Omental fat pad (tissue), 4 donors: ENCODE data around the gene CRIM1. TPM values are rescaled to one million over a fixed set of nuclear protein-coding genes. Genes with fewer than 3 reads are reported as not detected.
A peak's percentile ranks its signal among the peaks of the same experiment; 100 is the strongest.

Experiments used
- ATAC-seq: fragments of 150-250 bp; one replicate; pipeline ENCODE4 v1.9.1; 2016; ENCODE audit warnings: mild to moderate bottlenecking, moderate library complexity; ENCODE audit not compliant: low FRiP score
- DNase-seq: peaks from one replicate; pipeline ENCODE4 v3.0.0-alpha.2; 2019; ENCODE audit warnings: low spot score
- total RNA-seq, 4 donors: library from RNA; depleted of rRNA; stranded (reverse); fragments of >200 nt; gene quantifications; one replicate each; pipeline ENCODE4 v1.1.0, GENCODE V29; 2016
- TF ChIP-seq, protein P1 (sequence below), 3 donors: fragments of 450-650 bp; IDR thresholded peaks; one replicate each; pipeline ENCODE4 v1.5.1; 2016 to 2017; ENCODE audit warnings: antibody characterized with exemption in 3 of 3, mild to moderate bottlenecking in 3 of 3, moderate library complexity in 2 of 3

The CRIM1 gene
- total RNA-seq, 4 donors from 2014 or later = 229 to 252 (median 233) TPM

DNA sequence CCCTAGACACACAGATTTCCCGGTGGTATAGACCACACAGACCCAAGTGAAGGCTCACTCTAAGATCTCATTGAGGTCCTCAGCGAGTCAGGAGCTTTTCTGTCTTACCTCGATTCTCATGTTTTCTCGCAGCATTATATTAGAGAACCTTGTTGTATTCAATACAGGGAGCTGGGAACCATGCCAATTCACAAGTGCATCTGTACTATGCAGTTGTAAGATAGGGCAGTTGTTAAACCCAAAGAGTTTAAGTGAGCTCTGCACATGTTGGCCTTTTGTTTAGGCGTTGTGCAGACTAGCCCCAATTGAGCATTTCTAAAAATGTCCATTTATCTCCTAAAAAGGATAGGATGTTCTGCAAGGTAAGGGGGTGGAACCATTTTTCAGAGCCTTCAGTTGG is 182.8 kb downstream of the CRIM1 start:
- TF ChIP-seq, protein P1, sequence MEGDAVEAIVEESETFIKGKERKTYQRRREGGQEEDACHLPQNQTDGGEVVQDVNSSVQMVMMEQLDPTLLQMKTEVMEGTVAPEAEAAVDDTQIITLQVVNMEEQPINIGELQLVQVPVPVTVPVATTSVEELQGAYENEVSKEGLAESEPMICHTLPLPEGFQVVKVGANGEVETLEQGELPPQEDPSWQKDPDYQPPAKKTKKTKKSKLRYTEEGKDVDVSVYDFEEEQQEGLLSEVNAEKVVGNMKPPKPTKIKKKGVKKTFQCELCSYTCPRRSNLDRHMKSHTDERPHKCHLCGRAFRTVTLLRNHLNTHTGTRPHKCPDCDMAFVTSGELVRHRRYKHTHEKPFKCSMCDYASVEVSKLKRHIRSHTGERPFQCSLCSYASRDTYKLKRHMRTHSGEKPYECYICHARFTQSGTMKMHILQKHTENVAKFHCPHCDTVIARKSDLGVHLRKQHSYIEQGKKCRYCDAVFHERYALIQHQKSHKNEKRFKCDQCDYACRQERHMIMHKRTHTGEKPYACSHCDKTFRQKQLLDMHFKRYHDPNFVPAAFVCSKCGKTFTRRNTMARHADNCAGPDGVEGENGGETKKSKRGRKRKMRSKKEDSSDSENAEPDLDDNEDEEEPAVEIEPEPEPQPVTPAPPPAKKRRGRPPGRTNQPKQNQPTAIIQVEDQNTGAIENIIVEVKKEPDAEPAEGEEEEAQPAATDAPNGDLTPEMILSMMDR (IDR thresholded peaks at IDR 0.05) = no peak
- ATAC-seq = no peak

DNA sequence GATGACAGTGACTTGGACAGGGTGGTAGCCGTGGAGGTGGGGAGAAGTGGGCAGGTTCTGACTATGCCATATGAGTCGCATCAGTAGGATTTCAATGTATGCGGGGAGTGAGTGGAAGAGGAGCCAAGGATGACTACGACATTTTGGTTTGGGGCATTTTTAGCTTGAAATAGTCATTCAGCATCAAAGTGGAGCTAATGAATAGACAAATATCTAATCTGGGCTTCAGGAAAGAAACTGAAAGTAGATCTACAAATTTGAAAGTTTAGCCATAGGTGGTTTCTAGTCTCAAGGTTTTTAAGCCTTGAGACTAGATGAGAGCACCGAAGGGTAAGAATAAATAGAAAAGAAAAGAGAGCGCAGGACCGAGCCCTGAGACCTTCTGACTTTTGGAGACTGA is 184.1 kb downstream of the CRIM1 start:
- ATAC-seq = peak; percentile 10
- TF ChIP-seq, protein P1 (IDR thresholded peaks at IDR 0.05) = no peak
- no peak for DNase-seq

More for the DNA sequence above, 182.8 kb downstream of the CRIM1 start:
- DNase-seq = no peak

DNA sequence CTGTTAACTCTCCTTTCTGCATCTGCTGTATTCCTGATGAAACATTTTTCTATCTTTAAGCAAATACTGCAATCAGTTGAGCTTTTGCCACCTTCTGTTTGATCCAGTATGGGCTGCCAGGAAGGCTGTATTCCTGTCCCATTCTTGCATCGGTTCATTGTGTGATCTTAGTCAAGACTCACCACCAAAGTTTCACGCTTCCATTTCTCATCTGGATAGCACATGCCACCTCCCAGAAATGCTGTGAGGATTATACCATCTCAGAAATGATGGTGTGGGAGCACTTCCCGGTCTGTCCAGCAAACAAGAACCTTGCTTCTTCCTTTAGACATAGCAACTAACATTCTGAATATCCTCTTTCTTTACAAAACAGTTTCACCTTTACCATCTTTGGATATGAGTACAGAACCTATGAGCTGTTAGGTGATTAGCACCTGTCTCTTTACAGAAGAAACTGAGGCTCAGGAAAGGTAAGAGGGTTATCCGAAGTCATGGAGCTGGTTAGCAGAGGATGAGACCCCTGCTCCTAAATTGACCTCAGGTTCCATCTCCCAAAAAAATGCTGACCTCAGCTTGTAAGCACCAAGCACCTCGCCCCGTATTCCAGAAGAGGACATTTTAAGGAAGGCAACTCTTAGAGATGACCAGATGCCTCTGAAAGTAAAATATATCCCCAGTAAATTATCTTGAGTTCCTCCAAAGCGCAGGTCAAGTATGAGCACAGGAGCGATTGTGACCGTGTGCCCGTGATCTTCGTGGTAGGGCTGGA is 185.6 kb downstream of the CRIM1 start:
- ATAC-seq (no peak), DNase-seq (no peak)
- TF ChIP-seq, protein P1 (IDR thresholded peaks at IDR 0.05) = no peak

DNA sequence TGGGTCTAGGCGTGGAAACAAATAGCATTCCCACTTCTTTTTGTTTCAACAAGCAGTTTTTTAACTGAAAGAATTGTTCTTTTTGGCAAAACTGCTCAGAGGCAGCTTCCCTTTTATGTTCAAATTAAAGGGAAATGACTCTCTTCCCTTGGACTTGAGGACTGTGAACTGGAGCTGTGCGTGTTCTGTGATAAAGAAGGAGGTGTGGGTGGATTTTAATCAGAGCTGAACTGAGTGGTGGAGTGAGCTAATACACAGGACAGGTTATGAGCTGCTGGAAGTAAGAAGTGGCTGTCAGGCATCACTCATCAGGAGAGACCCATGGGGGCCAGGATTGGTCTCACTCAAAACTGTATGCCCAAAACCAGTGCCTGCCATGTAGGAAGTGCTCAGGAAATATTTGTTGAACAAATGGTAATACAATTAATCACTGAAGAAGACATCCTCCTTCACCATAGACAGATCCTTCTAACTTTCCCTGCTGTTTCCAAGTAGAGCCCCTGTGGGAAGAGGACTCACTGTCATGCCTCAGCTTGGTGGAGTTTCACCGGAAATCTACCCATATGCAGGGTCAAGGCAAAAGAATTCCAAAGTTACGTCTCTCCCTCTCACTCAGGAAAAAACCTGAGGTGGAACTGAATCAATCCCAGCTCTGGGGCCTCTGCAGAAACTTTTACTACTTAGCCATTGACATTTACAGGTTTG is 186.5 kb downstream of the CRIM1 start:
- DNase-seq (no peak), ATAC-seq (no peak)
- TF ChIP-seq, protein P1 (IDR thresholded peaks at IDR 0.05) = no peak

DNA sequence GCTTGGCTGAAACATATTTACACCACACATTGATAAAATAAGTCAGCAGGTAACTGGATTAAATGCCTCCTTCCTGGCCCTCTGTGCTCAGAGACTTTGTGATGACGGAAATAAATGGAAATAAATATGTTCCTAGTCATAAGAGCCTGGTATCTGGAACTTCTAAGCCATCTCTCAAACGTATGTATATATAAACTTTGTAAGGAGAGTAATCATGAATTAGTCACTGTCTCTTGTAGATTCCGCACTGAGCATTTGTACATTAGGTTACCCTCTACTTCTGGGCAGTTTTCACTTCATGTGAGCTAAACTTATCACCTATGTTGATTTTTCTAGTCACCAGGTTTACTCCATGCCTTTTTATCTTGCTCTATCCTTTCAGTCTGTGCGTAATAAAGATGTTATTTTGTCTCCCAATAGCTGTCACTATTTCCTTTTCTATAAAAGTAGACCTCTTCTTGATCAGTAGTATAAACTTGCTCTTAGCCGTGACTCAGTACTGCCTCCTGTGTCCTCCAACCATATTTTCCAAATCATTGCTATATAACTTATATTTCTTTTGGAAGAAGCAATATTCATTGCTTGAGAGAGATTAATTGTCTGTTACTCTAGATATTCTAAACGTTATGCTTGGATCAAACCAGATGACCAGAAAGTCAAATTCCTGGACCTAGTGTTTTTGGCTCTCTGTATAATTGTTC is 189.2 kb downstream of the CRIM1 start:
- no peak for DNase-seq

DNA sequence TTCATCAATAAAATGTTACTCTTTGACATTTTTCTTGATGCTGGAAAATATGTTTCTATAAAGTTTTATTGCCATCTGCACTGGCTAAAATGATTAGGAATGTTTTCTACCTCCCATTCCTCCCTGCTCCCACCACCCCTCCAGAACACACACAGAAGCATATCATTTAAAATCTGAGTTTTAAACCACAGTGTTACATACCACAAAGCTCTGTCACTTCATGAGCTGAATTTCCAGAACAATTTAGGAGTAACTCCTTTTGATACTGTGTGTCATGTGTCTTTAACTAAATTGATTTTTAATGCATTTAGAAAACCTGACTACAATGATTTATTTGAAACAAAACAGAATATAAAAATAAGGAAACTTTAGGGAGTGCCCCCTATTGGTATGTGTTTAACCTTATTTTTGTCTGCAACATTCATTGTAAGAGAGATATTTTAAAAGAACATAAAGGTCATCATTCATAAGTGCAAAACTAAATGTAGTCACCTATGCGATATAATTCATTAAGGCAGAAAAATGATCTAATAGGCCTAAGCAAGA is 190.4 kb downstream of the CRIM1 start:
- ATAC-seq (no peak), DNase-seq (no peak)
- TF ChIP-seq, protein P1 (IDR thresholded peaks at IDR 0.05) = no peak

More for the DNA sequence above, 189.2 kb downstream of the CRIM1 start:
- TF ChIP-seq, protein P1 (IDR thresholded peaks at IDR 0.05) = no peak
- no peak for ATAC-seq
